Stimulated activated CD8-positive, alpha-beta memory T cell treated with anti-CD3 and anti-CD28 coated beads, Interleukin-7, amount 100 ng/mL, for 1 hour (primary cell): ENCODE measurements around the gene ADRA2C.

Source experiments
- DNase-seq, 2 donors: peaks; one replicate each; pipeline ENCODE4 v3.0.0-alpha.2; 2020; ENCODE audit warnings: low read depth in 2 of 2

Gene ADRA2C

DNA sequence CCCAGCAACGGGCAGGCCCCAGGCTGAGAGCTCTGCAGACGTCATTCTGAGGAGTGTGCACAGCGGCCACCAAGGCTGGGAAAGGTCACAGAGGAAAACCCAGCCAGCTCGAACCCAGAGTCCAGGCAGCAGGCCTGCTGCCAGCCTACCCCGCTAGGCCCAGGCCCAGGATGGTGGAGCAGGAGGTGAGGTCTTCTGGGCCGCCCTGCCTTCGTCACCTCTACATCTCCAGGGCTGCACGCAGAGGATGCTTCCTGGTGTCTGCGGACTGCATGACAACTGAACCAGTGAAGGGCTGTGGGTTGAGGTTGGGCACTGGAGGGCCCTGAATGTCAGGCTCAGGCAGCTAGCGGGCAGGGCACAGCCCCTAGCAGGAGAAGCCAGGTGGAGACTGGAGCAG, 5.8 kb upstream of the ADRA2C start:
- DNase-seq: no peak

DNA sequence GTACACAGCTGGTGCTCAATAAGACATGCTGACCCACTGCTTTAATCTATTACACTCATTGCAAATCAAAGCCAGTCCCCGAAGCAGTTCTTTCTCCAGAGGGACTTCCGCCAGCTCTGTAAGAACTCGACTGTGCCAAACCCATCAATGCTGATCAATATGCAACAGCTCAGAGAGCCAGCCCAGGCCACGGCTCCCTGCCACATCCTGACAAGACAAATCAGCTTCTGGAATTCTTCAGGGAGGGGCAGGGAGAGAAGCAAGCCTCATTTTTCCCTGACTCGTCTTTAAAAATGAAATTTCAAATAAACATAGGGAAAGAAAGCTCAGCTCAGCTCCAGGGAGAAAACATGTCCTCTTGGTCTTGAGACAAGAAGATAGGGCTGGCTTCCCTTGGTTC, 5.3 kb upstream of the ADRA2C start:
- DNase-seq: no peak

DNA sequence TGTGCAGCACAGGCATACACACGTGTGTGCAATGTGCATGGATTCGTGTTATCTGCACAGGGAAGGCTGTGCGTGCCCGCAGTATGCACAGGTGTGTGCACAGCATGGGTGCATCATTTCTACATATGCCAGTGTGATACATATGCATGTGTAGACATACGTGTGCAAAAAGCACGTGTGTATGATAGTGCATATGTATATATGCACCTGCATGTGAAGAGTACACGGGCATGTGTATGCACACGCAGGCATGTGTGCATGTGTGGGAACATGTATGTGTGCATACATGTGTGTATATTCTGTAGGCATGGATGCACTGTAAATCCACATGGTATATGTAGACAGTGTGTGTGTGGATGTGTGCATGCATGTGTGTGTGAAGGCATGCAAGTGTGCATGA, 3.9 kb upstream of the ADRA2C start:
- DNase-seq: no peak

- no peak for DNase-seq
Observed at GRCh38 chr4:3762753-3763549, 3.2 kb upstream of the ADRA2C start.

DNA sequence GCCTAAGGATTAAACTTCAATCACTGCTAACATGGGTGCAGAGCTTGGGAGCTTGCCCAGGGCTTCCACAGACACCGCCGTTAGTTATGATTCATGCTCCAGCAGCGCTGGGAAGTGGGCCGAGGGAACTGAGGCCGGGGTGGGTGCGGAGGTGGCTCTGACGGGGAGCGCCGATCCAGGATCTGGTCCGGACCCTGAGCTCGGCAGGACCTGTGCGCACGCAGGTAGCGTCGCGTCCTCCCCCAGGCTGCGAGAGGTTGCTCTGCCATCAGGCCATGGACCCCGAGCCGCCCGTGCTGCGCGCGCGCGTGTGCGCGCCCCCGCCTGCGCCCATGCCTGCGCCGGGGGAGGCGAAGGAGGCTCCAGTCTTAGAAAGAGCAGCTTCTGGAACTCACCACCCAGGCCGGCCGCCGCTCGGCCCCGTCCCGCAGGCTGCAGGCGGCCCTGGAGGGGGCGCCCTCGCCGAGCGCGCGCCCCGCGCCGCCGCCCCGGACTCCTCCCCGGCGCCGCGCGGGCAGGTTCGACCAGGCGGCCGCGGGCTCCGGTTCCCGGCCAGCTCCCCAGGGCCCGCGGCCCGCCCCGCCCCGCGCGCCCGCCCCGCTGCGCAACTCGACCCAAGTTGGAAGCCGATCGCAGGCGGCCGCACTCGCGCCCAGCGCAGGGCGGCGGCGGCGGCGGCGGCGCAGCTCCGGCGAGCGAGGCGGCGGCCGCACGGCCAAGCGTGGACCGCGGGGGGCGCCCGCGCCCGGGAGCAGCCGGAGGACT, 732 bp upstream of the ADRA2C start:
- DNase-seq: no peak

GRCh38 chr4:3766785-3767569, 792 bp downstream of the ADRA2C start:
- DNase-seq: no peak

- no peak for DNase-seq
Observed at GRCh38 chr4:3767570-3768288, 1.5 kb downstream of the ADRA2C start.

- no peak for DNase-seq
Observed at GRCh38 chr4:3768842-3769641, 2.9 kb downstream of the ADRA2C start.

- no peak for DNase-seq
Observed at GRCh38 chr4:3769642-3770184, 3.5 kb downstream of the ADRA2C start.

DNA sequence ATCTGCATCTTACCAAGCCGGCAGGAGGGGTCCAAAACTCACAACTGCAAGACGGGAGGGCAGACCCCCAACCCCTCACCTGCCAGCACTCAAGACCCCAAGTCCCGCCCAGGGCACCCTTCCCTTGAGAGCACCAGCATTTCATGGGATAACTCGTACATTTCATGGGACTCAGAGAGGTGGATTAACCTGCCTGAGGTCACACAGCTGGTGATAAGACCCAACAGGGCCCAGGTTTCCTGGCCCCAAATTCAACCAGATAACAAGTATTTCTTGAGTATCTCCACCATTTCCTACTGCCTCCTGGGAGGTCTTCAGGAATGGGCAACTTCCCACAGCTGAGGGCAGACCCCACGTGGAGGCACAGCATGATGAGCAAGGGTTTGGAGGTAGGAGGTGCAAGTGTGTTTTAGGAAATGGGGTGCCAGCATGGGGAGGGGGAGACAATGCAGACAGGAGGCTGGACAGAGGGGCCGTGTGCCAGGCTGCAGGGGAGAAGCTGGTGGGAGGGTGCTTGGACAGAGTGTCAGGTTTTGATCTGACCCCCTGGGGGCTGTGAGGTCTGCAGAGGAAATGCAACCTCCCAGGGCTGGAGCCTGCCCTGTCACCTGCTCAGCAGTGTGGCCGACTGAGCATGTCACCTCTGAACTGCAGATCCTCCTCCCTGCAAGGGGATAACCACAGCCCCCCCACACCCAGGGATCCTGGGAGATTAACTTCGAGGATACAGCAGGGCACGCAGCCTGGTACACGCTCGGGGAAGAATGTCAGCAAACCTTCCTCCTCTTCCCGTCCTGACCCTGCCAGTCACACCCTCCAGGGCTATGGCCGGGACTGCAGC, 4.4 kb downstream of the ADRA2C start:
- no peak for DNase-seq

- no peak for DNase-seq
Observed at GRCh38 chr4:3771164-3771809, 5.1 kb downstream of the ADRA2C start.

DNA sequence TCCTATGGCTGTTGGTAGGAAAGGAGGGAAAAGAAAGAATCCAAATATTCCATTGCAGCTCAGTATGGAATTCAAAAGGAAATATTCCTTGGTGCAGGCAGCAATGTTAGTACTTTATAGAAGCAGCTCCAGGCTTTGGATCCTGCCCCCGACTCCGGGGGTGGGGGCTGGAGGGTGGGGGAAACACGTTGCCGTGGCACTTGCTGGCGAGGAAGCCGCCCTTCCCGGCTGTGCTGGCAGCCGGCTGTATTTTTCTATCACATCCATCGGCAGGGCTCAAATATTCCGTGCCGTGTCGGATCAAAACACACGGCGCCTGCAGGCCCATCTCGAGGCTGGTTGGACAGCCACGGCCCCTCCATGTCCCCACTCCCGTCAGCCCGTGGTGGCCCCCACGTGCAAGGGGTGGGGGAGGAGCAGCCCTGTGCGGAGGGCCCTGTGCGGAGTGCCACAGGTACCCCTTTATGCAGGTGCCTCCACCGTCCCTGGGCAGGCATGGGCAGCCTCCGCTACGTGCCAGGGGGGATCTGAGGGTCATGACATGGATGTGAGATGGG, 5.8 kb downstream of the ADRA2C start:
- no peak for DNase-seq

GRCh38 chr4:3772632-3773031, 6.4 kb downstream of the ADRA2C start:
- no peak for DNase-seq

DNA sequence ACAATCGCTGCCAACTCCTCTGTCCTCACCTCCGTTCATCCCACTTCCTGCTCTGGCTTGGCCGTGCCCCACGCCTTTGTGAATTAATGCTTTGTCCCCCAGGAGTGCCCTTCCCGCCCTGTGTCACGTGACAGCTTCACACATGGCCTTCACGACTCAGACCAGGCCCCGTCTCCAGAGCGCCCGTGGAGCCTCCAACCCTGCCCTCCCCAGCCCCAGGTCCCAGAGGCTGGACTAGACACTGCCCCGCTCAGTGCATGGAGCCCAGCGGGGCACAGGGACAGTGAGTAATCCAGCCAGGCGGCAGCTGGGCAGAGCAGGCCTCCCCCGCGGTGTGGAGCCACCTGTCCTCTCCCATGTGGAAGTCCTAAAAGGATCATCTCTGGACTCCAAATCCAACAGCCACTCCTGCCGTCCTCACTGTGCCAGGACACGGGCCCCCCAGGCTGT, 7.4 kb downstream of the ADRA2C start:
- DNase-seq: no peak

DNA sequence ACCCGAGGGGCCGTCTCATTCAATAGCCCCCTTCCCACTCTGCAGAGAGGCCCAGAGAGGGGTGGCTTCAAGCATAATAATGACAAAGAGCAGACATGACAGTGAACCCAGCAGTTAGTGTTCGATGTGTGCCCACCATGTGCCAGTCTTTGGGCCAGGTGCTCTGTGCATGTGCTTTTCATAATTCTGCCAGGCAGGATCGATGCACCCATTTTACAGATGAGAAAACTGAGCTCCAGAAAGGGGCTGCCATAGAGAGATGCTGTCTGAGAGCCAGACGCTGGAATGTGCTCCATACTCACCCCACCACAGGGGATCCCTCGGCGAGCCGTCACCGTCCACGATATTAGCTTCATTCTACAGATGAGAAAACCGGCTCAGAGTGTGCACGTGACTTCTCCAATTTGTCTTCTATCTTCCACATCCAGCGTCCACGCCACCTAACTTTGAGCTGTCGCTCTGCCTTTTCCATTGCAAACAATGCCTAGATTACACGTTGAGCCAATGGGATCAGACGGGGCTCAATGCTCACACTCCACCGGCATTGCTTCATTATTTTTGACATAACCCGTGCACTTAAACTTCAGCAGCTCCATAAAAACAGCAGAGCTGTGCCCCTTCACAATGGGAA, 8.2 kb downstream of the ADRA2C start:
- DNase-seq: no peak

DNA sequence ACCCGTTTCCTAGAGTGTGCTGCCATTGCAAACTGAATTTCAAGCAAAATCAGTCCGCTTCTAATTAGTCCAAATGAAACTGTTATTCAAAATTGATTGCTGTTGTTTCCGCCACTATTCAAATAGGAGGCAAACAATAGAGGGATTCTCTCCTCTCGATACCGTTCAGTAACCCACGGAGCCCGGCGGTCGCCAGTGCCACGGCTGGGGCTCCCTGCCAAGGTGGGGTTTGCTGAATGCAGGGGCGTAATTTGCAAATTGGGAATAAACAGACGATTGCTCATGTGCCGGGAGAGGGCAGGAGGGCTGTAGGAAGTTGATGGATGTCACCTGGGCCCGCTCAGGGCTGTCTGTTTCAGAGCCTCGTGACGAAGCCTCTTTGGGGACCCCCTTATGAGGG, 8.8 kb downstream of the ADRA2C start:
- no peak for DNase-seq

GRCh38 chr4:3775576-3775975, 9.4 kb downstream of the ADRA2C start:
- no peak for DNase-seq
